HepG2 (cell line): ENCODE measurements around the gene BAIAP2L1. TPM values are rescaled to one million over a fixed set of nuclear protein-coding genes. Genes with fewer than 3 reads are reported as not detected.
A peak's percentile ranks its signal among the peaks of the same experiment; 100 is the strongest.

ENCODE experiments used
- ATAC-seq: fragments of 200-7000 bp; cut with Tn5 transposase; 3 replicates; pipeline ENCODE4 v1.9.1; 2020; ENCODE audit warnings: mild to moderate bottlenecking, moderate library complexity
- BruUV-seq: library from RNA; stranded (reverse); fragments of 400-500 nt; replicated peaks from 2 replicates; lab custom pipeline; 2021; lab: Mats Ljungman, UMichigan
- CTCF ChIA-PET: fragments of 300-600 bp; formaldehyde crosslinking; extraction: SDS; loops from one replicate; lab custom pipeline; 2021; ENCODE audit warnings: low total read pairs, inconsistent platforms, low intra/inter-chr PET ratio; lab: Yijun Ruan, JAX
- POLR2A ChIA-PET: fragments of 350-600 bp; sonication (Branson Sonifier 250); formaldehyde crosslinking; loops from one replicate; lab custom pipeline; 2020; ENCODE audit warnings: antibody characterized with exemption, inconsistent platforms; lab: Yijun Ruan, JAX
- DNase-seq: peaks from one replicate; pipeline ENCODE4 v3.0.0-alpha.2; 2015; ENCODE audit warnings: low spot score
- FAIRE-seq: peaks from 3 replicates; lab custom pipeline; 2011; peaks lifted over from hg19 to GRCh38; lab: Jason Lieb, UNC
- H2AFZ ChIP-seq: one replicate; pipeline ENCODE4 v1.6.1; 2011; ENCODE audit warnings: low read length, inconsistent platforms
- H3K27ac ChIP-seq: fragments of 300-600 bp; 3 replicates; pipeline ENCODE4 v1.8.0; 2011; ENCODE audit warnings: mixed run types, mild to moderate bottlenecking, mixed read lengths, low read length, inconsistent platforms; ENCODE audit not compliant: insufficient read depth; ENCODE audit errors: extremely low read length
- H3K27me3 ChIP-seq, 2 experiments: fragments of 200-600 bp in 1 of 2; 2 replicates in 1 of 2; 3 replicates in 1 of 2; pipeline versions ENCODE4 v1.6.0 to v1.8.0; 2011; ENCODE audit warnings: low read length in 2 of 2, mild to moderate bottlenecking in 2 of 2, moderate library complexity in 2 of 2, inconsistent platforms in 1 of 2; ENCODE audit not compliant: insufficient read depth in 2 of 2, control insufficient read depth in 1 of 2
- H3K36me3 ChIP-seq, 2 experiments: fragments of 200-600 bp in 1 of 2; replicated peaks in 1 of 2; 2 replicates in 1 of 2; 3 replicates in 1 of 2; pipeline versions ENCODE4 v1.5.1 to v1.8.0; 2011; ENCODE audit warnings: low read length in 2 of 2, inconsistent platforms in 1 of 2; ENCODE audit not compliant: insufficient read depth in 2 of 2, control insufficient read depth in 1 of 2
- H3K4me1 ChIP-seq: 2 replicates; pipeline ENCODE4 v1.5.1; 2012; ENCODE audit warnings: low read length, inconsistent platforms; ENCODE audit not compliant: insufficient read depth
- H3K4me2 ChIP-seq: 2 replicates; pipeline ENCODE4 v1.6.0; 2011; ENCODE audit warnings: low read depth, low read length, inconsistent platforms
- H3K4me3 ChIP-seq, 3 experiments: fragments of 200-600 bp in 1 of 3; sonication (generic), shearing (Covaris generic) in 1 of 3; replicated peaks in 1 of 3; 2 replicates each; pipeline ENCODE4 v1.5.1; 2011 to 2016; ENCODE audit warnings: low read length in 3 of 3, inconsistent platforms in 2 of 3, low read depth in 2 of 3, mild to moderate bottlenecking in 2 of 3, control low read depth in 1 of 3, mixed read lengths in 1 of 3; ENCODE audit not compliant: insufficient read depth in 1 of 3
- H3K79me2 ChIP-seq: one replicate; pipeline ENCODE4 v1.6.1; 2011; ENCODE audit warnings: low read length, inconsistent platforms; ENCODE audit not compliant: insufficient read depth
- H3K9ac ChIP-seq: 2 replicates; pipeline ENCODE4 v1.6.0; 2011; ENCODE audit warnings: mild to moderate bottlenecking, low read depth, low read length, inconsistent platforms; ENCODE audit not compliant: insufficient read depth
- H3K9me3 ChIP-seq: 2 replicates; pipeline ENCODE4 v1.5.1; 2012; ENCODE audit warnings: mild to moderate bottlenecking, low read length
- H4K20me1 ChIP-seq: 2 replicates; pipeline ENCODE4 v1.6.0; 2011; ENCODE audit warnings: inconsistent platforms, mild to moderate bottlenecking, low read length, moderate library complexity; ENCODE audit not compliant: insufficient read depth
- ARID3A ChIP-seq: IDR thresholded peaks from 2 replicates; pipeline ENCODE4 v1.6.1; 2012; ENCODE audit warnings: low read depth, low read length, improper control_type of control experiment
- EHMT2 ChIP-seq: fragments of 200-600 bp; sonication (generic); IDR thresholded peaks from 2 replicates; pipeline ENCODE4 v1.7.0; 2017; ENCODE audit warnings: antibody characterized with exemption, low read depth, low read length, borderline replicate concordance
- FOXA1 ChIP-seq, 2 experiments: fragments of 450-650 bp in 1 of 2; sonication (generic) in 1 of 2; formaldehyde crosslinking in 1 of 2; IDR thresholded peaks; 2 replicates each; pipeline versions ENCODE4 v1.4.0 to v1.6.1; 2016 to 2020; ENCODE audit warnings: missing genetic modification reagents in 1 of 2
- ISL2 ChIP-seq: sonication (generic); formaldehyde crosslinking; IDR thresholded peaks from 2 replicates; pipeline ENCODE4 v1.5.0; 2020; ENCODE audit warnings: missing genetic modification reagents
- RCOR2 ChIP-seq: IDR thresholded peaks from 2 replicates; pipeline ENCODE4 v1.6.1; 2016; ENCODE audit warnings: missing biosample characterization, missing genetic modification reagents
- SMAD1 ChIP-seq: sonication (generic); formaldehyde crosslinking; IDR thresholded peaks from 2 replicates; pipeline ENCODE4 v1.4.0; 2020; ENCODE audit warnings: missing genetic modification reagents, low read depth, mild to moderate bottlenecking, borderline replicate concordance
- ZNF3 ChIP-seq: IDR thresholded peaks from 2 replicates; pipeline ENCODE4 v1.7.0; 2017; ENCODE audit warnings: inconsistent platforms
- ZNF329 ChIP-seq: sonication (generic); formaldehyde crosslinking; IDR thresholded peaks from 2 replicates; pipeline ENCODE4 v1.9.0; 2021; ENCODE audit warnings: low read depth, mild to moderate bottlenecking, missing genetic modification reagents
- ZNF615 ChIP-seq: sonication (generic); formaldehyde crosslinking; IDR thresholded peaks from 2 replicates; pipeline ENCODE4 v1.5.0; 2020; ENCODE audit warnings: mild to moderate bottlenecking, missing genetic modification reagents, borderline replicate concordance
- ZNF691 ChIP-seq: sonication (generic); formaldehyde crosslinking; IDR thresholded peaks from 2 replicates; pipeline ENCODE4 v1.4.0; 2020; ENCODE audit warnings: missing genetic modification reagents, low read depth, mild to moderate bottlenecking, borderline replicate concordance
- ZNF749 ChIP-seq: sonication (generic); formaldehyde crosslinking; IDR thresholded peaks from 2 replicates; pipeline ENCODE4 v1.8.0; 2022; ENCODE audit warnings: mild to moderate bottlenecking, missing genetic modification reagents, moderate library complexity, borderline replicate concordance
- ZNF766 ChIP-seq: sonication (generic); formaldehyde crosslinking; IDR thresholded peaks from 2 replicates; pipeline ENCODE4 v1.5.0; 2020; ENCODE audit warnings: missing genetic modification reagents, borderline replicate concordance
- WGBS: methylation state at CpG from one replicate; pipeline ENCODE4 v1.1.6; 2017; ENCODE audit warnings: low lambda C conversion rate; 5-methylcytosine and 5-hydroxymethylcytosine counted together
- in situ Hi-C: cut with HindIII; loops from 2 replicates; pipeline ENCODE4 v1.10.0; 2017; ENCODE audit warnings: low pct_unique_long_range_greater_than_20kb; ENCODE audit not compliant: extremely low pct_ligation_motif_present
- intact Hi-C: fragments of 100-400 bp; cut with micrococcal nuclease; formaldehyde crosslinking; loops from one replicate; pipeline ENCODE4 v1.10.0; 2022; ENCODE audit not compliant: unreplicated experiment
- polyA plus RNA-seq, 8 experiments: library from polyadenylated mRNA; depleted of rRNA in 3 of 8; stranded (reverse) in 7 of 8; unstranded in 1 of 8; fragments of >200 nt; fragmentation: Illumina TruSeq in 4 of 8; extraction: Trizol in 4 of 8; gene quantifications; 2 replicates each; pipeline versions ENCODE4 v1.2.1 to v1.2.3, GENCODE V29; 2011 to 2016; ENCODE audit warnings: low read depth in 4 of 8, missing spikeins in 1 of 8, mixed read lengths in 1 of 8; ENCODE audit not compliant: insufficient read depth in 1 of 8
- total RNA-seq, 5 experiments: library from RNA; depleted of rRNA; stranded (reverse); fragments of >200 nt; fragmentation: Illumina TruSeq; extraction: Trizol; gene quantifications; 2 replicates each; pipeline ENCODE4 v1.2.3, GENCODE V29; 2016; ENCODE audit warnings: low read depth in 1 of 5
- TF ChIP-seq, protein P1 (sequence below): IDR thresholded peaks from 2 replicates; pipeline ENCODE4 v1.6.1; 2016

Gene BAIAP2L1
- total and polyA plus RNA-seq, 2 of the 13 experiments (the other 11 are each of a cell fraction or from before 2014, with no cell fraction given): 13.0 to 21.5 TPM

GRCh38 chr7:98338441-98338840, 62.4 kb downstream of the BAIAP2L1 start (continued):
- TF ChIP-seq ZNF766 (CRISPR knock-in tag) (no peak), ZNF329 (CRISPR knock-in tag) (no peak), ZNF749 (no peak), ZNF615 (CRISPR knock-in tag) (no peak), RCOR2 (CRISPR knock-in tag) (no peak)

DNA sequence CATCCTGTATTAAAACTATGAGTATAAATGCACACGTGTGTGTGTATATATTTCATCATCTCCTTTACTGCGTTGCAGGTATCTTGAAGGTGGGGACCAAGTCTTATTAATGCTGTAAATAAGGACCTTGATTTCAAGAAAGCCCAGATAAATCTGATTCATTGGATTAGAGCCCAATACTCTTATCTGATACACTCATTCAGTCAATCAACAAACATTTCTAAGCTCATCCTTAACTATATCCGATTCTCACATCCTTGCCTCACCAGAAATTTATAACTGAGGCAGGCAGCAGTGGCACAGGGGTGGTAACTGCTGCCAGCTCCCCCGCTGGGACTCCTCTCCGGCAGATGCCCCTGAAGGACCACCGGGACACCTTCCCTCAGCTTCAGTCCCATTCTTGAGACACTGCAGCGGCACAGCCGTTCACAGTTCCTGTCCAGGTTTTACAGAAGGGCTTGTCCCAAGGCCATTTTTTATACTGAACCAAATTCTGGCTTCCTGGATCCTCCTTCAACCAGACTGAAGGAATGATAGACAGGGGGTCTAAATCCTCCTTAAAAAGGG, 65.4 kb downstream of the BAIAP2L1 start:
- POLR2A ChIA-PET: no interaction called here
- TF ChIP-seq FOXA1 (IDR thresholded peaks at IDR 0.05) (no peak), FOXA1 (CRISPR knock-in tag; IDR thresholded peaks at IDR 0.05) (no peak), ZNF3 (CRISPR knock-in tag) (peak; percentile 81)
- Histone ChIP-seq H3K4me2 (no peak overlapping the region), H2AFZ (no peak overlapping the region), H3K9ac (no peak overlapping the region), H3K4me1 (no peaks in the 10 kb centered on the region), H3K27me3 (no peaks in the 10 kb centered on the region), H4K20me1 (no peaks in the 10 kb centered on the region), H3K36me3 (peaks cover 0 to 3% of the 10 kb centered on the region in 2 experiments; a peak in 1 of 5 replicates), H3K79me2 (no peaks in the 10 kb centered on the region), H3K27ac (no peak overlapping the region), H3K4me3 (no peak overlapping the region), H3K9me3 (no peaks in the 10 kb centered on the region)
- in situ Hi-C loops: no loop called here
- WGBS: over 99% methylated on average over 8 of the region's 8 CpGs
- DNase-seq (no peak), ATAC-seq (no peak), FAIRE-seq (no peak)
- intact Hi-C loops: loop anchor here (5.0 kb wide), 1 partner anchor 1192 kb away; no protein-coding TSS in a partner anchor
- BruUV-seq: no TSS peak
- CTCF ChIA-PET: no interaction called here

DNA sequence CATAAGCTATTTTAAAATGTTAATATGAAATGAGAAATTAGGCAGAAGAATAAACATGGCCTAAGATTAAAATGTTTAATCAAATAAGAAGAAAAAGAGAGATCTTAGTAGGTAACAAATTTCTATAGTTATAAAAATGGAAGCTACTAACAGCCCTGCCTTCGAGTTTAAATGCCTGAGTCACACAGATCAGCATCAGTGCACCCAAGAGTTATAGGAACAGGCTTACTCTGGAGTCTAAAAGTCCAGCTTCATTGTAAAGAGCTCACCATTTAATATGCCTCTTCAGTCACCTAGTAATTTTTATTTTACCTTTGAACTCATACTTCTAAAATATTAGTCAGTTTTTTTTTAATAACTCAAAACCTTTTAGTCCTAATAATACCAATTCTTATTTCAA, 66.8 kb downstream of the BAIAP2L1 start:
- Histone ChIP-seq H3K27me3 (no peaks in the 10 kb centered on the region), H3K79me2 (no peaks in the 10 kb centered on the region), H3K9me3 (no peaks in the 10 kb centered on the region), H3K9ac (no peak overlapping the region), H3K27ac (no peak overlapping the region), H4K20me1 (no peaks in the 10 kb centered on the region), H3K4me2 (no peak overlapping the region), H3K4me1 (no peaks in the 10 kb centered on the region), H2AFZ (no peak overlapping the region), H3K36me3 (no peaks in the 10 kb centered on the region; a peak in 1 of 5 replicates), H3K4me3 (no peak overlapping the region)
- in situ Hi-C loops (no loop called here), intact Hi-C loops (no loop called here)
- no TSS peak for BruUV-seq
- FAIRE-seq (no peak), ATAC-seq (no peak), DNase-seq (no peak)
- 74% methylated on average over 1 of the region's 1 CpG for WGBS
- ChIA-PET CTCF (no interaction called here), POLR2A (no interaction called here)
- TF ChIP-seq EHMT2 (no peak), ARID3A (no peak), ZNF691 (CRISPR knock-in tag) (no peak), ISL2 (no peak), SMAD1 (CRISPR knock-in tag) (no peak)
- TF ChIP-seq, protein P1, sequence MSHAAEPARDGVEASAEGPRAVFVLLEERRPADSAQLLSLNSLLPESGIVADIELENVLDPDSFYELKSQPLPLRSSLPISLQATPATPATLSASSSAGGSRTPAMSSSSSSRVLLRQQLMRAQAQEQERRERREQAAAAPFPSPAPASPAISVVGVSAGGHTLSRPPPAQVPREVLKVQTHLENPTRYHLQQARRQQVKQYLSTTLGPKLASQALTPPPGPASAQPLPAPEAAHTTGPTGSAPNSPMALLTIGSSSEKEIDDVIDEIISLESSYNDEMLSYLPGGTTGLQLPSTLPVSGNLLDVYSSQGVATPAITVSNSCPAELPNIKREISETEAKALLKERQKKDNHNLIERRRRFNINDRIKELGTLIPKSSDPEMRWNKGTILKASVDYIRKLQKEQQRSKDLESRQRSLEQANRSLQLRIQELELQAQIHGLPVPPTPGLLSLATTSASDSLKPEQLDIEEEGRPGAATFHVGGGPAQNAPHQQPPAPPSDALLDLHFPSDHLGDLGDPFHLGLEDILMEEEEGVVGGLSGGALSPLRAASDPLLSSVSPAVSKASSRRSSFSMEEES (CRISPR knock-in tag): no peak
